H1 (cell line): ENCODE data around the gene VWA3B. TPM values are rescaled to one million over a fixed set of nuclear protein-coding genes. Genes with fewer than 3 reads are reported as not detected.

ENCODE experiments used
- CTCF ChIA-PET: fragments of 300-600 bp; sonication (Branson Sonifier 250); formaldehyde crosslinking; loops from one replicate; lab custom pipeline; 2021; ENCODE audit not compliant: partially characterized antibody; lab: Charles Lee
- POLR2A ChIA-PET: fragments of 300-600 bp; sonication (Branson Sonifier 250); formaldehyde crosslinking; loops from one replicate; lab custom pipeline; 2021; ENCODE audit warnings: inconsistent platforms; ENCODE audit not compliant: partially characterized antibody; lab: Charles Lee
- DNase-seq, 2 experiments: peaks; one replicate each; pipeline versions ENCODE4 v3.0.0 to v3.0.0-alpha.2; 2010 to 2022; ENCODE audit warnings: low spot score in 2 of 2, low read depth in 1 of 2, mixed read lengths in 1 of 2
- FAIRE-seq: peaks from 2 replicates; lab custom pipeline; 2011; peaks lifted over from hg19 to GRCh38; lab: Jason Lieb, UNC
- H2AFZ ChIP-seq: 2 replicates; pipeline ENCODE4 v1.8.1; 2012; ENCODE audit warnings: low read length, inconsistent platforms
- H2AK5ac ChIP-seq: 2 replicates; pipeline ENCODE4 v1.6.1; 2013; ENCODE audit warnings: low read depth, low read length
- H2BK120ac ChIP-seq: replicated peaks from 2 replicates; pipeline ENCODE3; 2013; ENCODE audit warnings: low read depth, low read length, inconsistent platforms
- H2BK12ac ChIP-seq: 2 replicates; pipeline ENCODE4 v1.6.1; 2013; ENCODE audit warnings: low read depth, low read length
- H2BK15ac ChIP-seq: 2 replicates; pipeline ENCODE4 v1.6.1; 2013; ENCODE audit warnings: low read length
- H2BK20ac ChIP-seq: 2 replicates; pipeline ENCODE4 v1.6.1; 2013; ENCODE audit warnings: low read length
- H2BK5ac ChIP-seq: 2 replicates; pipeline ENCODE4 v1.6.1; 2013; ENCODE audit warnings: low read depth, low read length
- H3K14ac ChIP-seq: 2 replicates; pipeline ENCODE4 v1.6.1; 2013; ENCODE audit warnings: inconsistent platforms; ENCODE audit not compliant: insufficient read length
- H3K18ac ChIP-seq: 2 replicates; pipeline ENCODE4 v1.6.1; 2013; ENCODE audit warnings: low read length; ENCODE audit errors: extremely low read depth
- H3K23ac ChIP-seq: 2 replicates; pipeline ENCODE4 v1.6.1; 2013; ENCODE audit warnings: inconsistent platforms; ENCODE audit not compliant: insufficient read length
- H3K23me2 ChIP-seq: 2 replicates; pipeline ENCODE4 v1.6.1; 2013; ENCODE audit warnings: low read depth, low read length
- H3K27ac ChIP-seq: 2 replicates; pipeline ENCODE4 v1.6.1; 2011; ENCODE audit warnings: low read depth, low read length, inconsistent platforms
- H3K27me3 ChIP-seq, 4 experiments: replicated peaks in 1 of 4; 1 replicate in 1 of 4; 2 replicates in 3 of 4; pipeline versions ENCODE4 v1.6.1 to v1.8.1; 2011 to 2013; ENCODE audit warnings: low read length in 3 of 4, mild to moderate bottlenecking in 3 of 4, inconsistent platforms in 2 of 4, mixed read lengths in 2 of 4, moderate library complexity in 1 of 4; ENCODE audit not compliant: control insufficient read depth in 3 of 4, insufficient read depth in 3 of 4; ENCODE audit errors: extremely low read depth in 1 of 4
- H3K36me3 ChIP-seq, 4 experiments: 2 replicates each; pipeline versions ENCODE4 v1.6.1 to v1.8.1; 2011 to 2013; ENCODE audit warnings: mild to moderate bottlenecking in 4 of 4, low read length in 3 of 4, moderate library complexity in 2 of 4, control low read depth in 1 of 4, inconsistent platforms in 1 of 4; ENCODE audit not compliant: insufficient read depth in 4 of 4, control insufficient read depth in 2 of 4
- H3K4ac ChIP-seq: replicated peaks from 2 replicates; pipeline ENCODE3; 2013; ENCODE audit warnings: low read length, low read depth, mixed read lengths, inconsistent platforms; ENCODE audit not compliant: insufficient read length
- H3K4me1 ChIP-seq, 4 experiments: replicated peaks in 1 of 4; 1 replicate in 1 of 4; 2 replicates in 3 of 4; pipeline versions ENCODE4 v1.6.1 to v1.8.1; 2011 to 2013; ENCODE audit warnings: low read length in 3 of 4, inconsistent platforms in 2 of 4, mixed read lengths in 1 of 4; ENCODE audit not compliant: insufficient read depth in 4 of 4, control insufficient read depth in 3 of 4
- H3K4me2 ChIP-seq, 2 experiments: 2 replicates each; pipeline versions ENCODE4 v1.6.1 to v1.8.1; 2011 to 2013; ENCODE audit warnings: low read depth in 2 of 2, low read length in 2 of 2, control low read depth in 1 of 2, inconsistent platforms in 1 of 2, mild to moderate bottlenecking in 1 of 2; ENCODE audit not compliant: insufficient read depth in 1 of 2
- H3K4me3 ChIP-seq, 4 experiments: fragments of 200-600, 300-600 bp in 1 of 4; sonication (generic), shearing (Covaris generic), sonication (Bioruptor Twin) in 1 of 4; 2 replicates each; pipeline versions ENCODE4 v1.5.1 to v1.8.1; 2011 to 2016; ENCODE audit warnings: low read length in 4 of 4, low read depth in 3 of 4, control low read depth in 2 of 4, inconsistent platforms in 2 of 4, mild to moderate bottlenecking in 2 of 4, mixed read lengths in 1 of 4, moderate library complexity in 1 of 4; ENCODE audit not compliant: insufficient read depth in 2 of 4; ENCODE audit errors: extremely low read depth in 1 of 4
- H3K56ac ChIP-seq: replicated peaks from 2 replicates; pipeline ENCODE3; 2013; ENCODE audit warnings: low read depth, mild to moderate bottlenecking, mixed read lengths, low read length, inconsistent platforms; ENCODE audit not compliant: insufficient read length
- H3K79me1 ChIP-seq: 2 replicates; pipeline ENCODE4 v1.6.1; 2013; ENCODE audit warnings: low read depth, low read length, control low read depth
- H3K79me2 ChIP-seq, 2 experiments: 2 replicates each; pipeline versions ENCODE4 v1.6.1 to v1.8.1; 2012 to 2013; ENCODE audit warnings: low read length in 2 of 2, mild to moderate bottlenecking in 2 of 2, inconsistent platforms in 1 of 2; ENCODE audit not compliant: insufficient read depth in 2 of 2, control insufficient read depth in 1 of 2
- H3K9ac ChIP-seq, 4 experiments: replicated peaks in 1 of 4; 1 replicate in 1 of 4; 2 replicates in 3 of 4; pipeline versions ENCODE4 v1.6.1 to v1.8.1; 2011 to 2013; ENCODE audit warnings: low read depth in 3 of 4, low read length in 3 of 4, control low read depth in 2 of 4, mild to moderate bottlenecking in 2 of 4, moderate library complexity in 2 of 4, inconsistent platforms in 1 of 4; ENCODE audit errors: extremely low read depth in 1 of 4
- H3K9me3 ChIP-seq, 2 experiments: 2 replicates each; pipeline versions ENCODE4 v1.6.1 to v1.8.1; 2012 to 2013; ENCODE audit warnings: mild to moderate bottlenecking in 2 of 2, moderate library complexity in 2 of 2, control low read depth in 1 of 2, inconsistent platforms in 1 of 2, low read depth in 1 of 2, low read length in 1 of 2, mixed read lengths in 1 of 2; ENCODE audit not compliant: insufficient read depth in 2 of 2
- H4K20me1 ChIP-seq, 2 experiments: replicated peaks in 1 of 2; 2 replicates each; pipeline versions ENCODE3 to v1.8.1; 2011 to 2013; ENCODE audit warnings: inconsistent platforms in 2 of 2, low read length in 2 of 2, mild to moderate bottlenecking in 1 of 2; ENCODE audit not compliant: insufficient read depth in 2 of 2, control insufficient read depth in 1 of 2
- H4K5ac ChIP-seq: 2 replicates; pipeline ENCODE4 v1.6.1; 2013; ENCODE audit warnings: low read length, low read depth, mixed read lengths, inconsistent platforms; ENCODE audit not compliant: insufficient read length
- H4K8ac ChIP-seq: 2 replicates; pipeline ENCODE4 v1.8.0; 2013; ENCODE audit warnings: mild to moderate bottlenecking, moderate library complexity, low read length, inconsistent platforms; ENCODE audit not compliant: insufficient read depth; ENCODE audit errors: extremely low read depth
- H4K91ac ChIP-seq: replicated peaks from 2 replicates; pipeline ENCODE3; 2013; ENCODE audit warnings: low read length, mixed read lengths, inconsistent platforms; ENCODE audit not compliant: insufficient read length
- CREB1 ChIP-seq: IDR thresholded peaks from 2 replicates; pipeline ENCODE4 v1.6.1; 2012; ENCODE audit warnings: inconsistent platforms
- EGR1 ChIP-seq: IDR thresholded peaks from 2 replicates; pipeline ENCODE4 v1.6.1; 2011; ENCODE audit warnings: low read depth, low read length, borderline replicate concordance
- FOSL1 ChIP-seq: IDR thresholded peaks from 2 replicates; pipeline ENCODE4 v1.6.1; 2011; ENCODE audit warnings: mild to moderate bottlenecking, low read depth, low read length, moderate library complexity; ENCODE audit not compliant: insufficient read depth
- KDM5A ChIP-seq: fragments of 200-600 bp; IDR thresholded peaks from 2 replicates; pipeline ENCODE4 v1.7.1; 2012; ENCODE audit warnings: mild to moderate bottlenecking, low read length, inconsistent platforms, mixed read lengths
- RNF2 ChIP-seq: fragments of 200-900, 300-1000 bp; sonication (generic); IDR thresholded peaks from 2 replicates; pipeline ENCODE4 v1.7.1; 2016; ENCODE audit warnings: borderline replicate concordance, low read depth, mild to moderate bottlenecking, antibody characterized with exemption, low read length; ENCODE audit not compliant: poor library complexity, severe bottlenecking; ENCODE audit errors: missing control alignments
- TAF7 ChIP-seq: optimal IDR thresholded peaks from 2 replicates; pipeline ENCODE3; 2011; ENCODE audit warnings: low read depth, mild to moderate bottlenecking, inconsistent platforms, low read length, moderate library complexity, borderline replicate concordance
- TEAD4 ChIP-seq: IDR thresholded peaks from 2 replicates; pipeline ENCODE4 v1.6.1; 2012; ENCODE audit warnings: low read depth, low read length, inconsistent platforms, mixed read lengths
- WGBS, 2 experiments: shearing (Covaris generic) in 1 of 2; methylation state at CpG; one replicate each; pipeline versions ENCODE4 v1.1.6 to v1.1.7; 2013 to 2015; ENCODE audit warnings: low lambda C conversion rate in 2 of 2, mixed read lengths in 2 of 2, inconsistent platforms in 1 of 2, low coverage in 1 of 2, missing lambda C conversion rate in 1 of 2; ENCODE audit not compliant: insufficient replicate concordance in 2 of 2, insufficient coverage in 1 of 2, insufficient read length in 1 of 2; ENCODE audit errors: extremely low coverage in 1 of 2, missing lambda C conversion rate in 1 of 2; 5-methylcytosine and 5-hydroxymethylcytosine counted together
- polyA plus RNA-seq, 7 experiments: library from polyadenylated mRNA; depleted of rRNA in 3 of 7; stranded (reverse) in 5 of 7; unstranded in 2 of 7; fragments of >200 nt in 5 of 7; fragments of 200-250 nt in 2 of 7; gene quantifications; 1 replicate in 5 of 7; 2 replicates in 1 of 7; 4 replicates in 1 of 7; pipeline versions ENCODE4 v1.2.1 to v1.2.3, GENCODE V29; 2011 to 2013; ENCODE audit warnings: missing spikeins in 2 of 7, mixed read lengths in 2 of 7
- total RNA-seq: library from RNA; stranded (reverse); fragmentation: NEBNext Ultra II Directional; extraction: Animal tissue kit (Norgen Biotek cat#: 25700); gene quantifications from 2 replicates; pipeline ENCODE4 v1.2.1, GENCODE V29; 2021

VWA3B gene
- total and polyA plus RNA-seq, 2 of the 8 experiments (the other 6 are each of a cell fraction or from before 2014, with no cell fraction given) = not detected

DNA sequence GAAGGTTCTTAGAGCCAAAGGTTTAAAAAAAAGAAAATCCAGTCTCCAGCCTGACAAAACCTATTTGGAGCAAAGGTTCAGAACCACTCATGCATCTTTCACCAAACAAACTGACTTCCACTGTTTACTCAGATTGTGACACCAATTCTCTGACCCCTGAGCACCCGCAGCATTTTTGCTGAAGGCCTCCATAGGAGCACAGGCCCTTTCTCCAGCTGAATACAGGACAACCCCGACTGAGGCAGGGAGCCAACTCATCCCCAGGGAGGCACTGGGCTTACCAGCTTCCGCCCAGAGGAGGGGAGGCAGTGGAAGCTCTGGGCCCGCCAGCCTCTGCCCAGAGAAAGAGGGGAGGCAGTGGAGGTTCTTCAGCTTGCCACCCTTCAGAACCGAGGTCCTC is 208.3 kb downstream of the VWA3B start:
- H3K18ac ChIP-seq = no peak overlapping the region
- DNase-seq (no peak), FAIRE-seq (no peak)
- POLR2A ChIA-PET = no interaction called here
- 0 out of 7 replicates have a peak, but pooled peaks cover 0 to 3% (median 0%) of the 10 kb centered on the region in 4 experiments for H3K27me3 ChIP-seq
- H3K9me3 ChIP-seq = no peaks in the 10 kb centered on the region
- CTCF ChIA-PET = interaction anchor here (0.5 to 1.8 kb wide), 5 partner anchors 8 to 807 kb away, joined by 3 to 5 read pairs (median 3); no protein-coding TSS in a partner anchor
- H3K23ac ChIP-seq = no peak overlapping the region
- H2BK15ac ChIP-seq = no peak overlapping the region
- no peaks in the 10 kb centered on the region for H3K4me1 ChIP-seq
- no peaks in the 10 kb centered on the region for H3K79me1 ChIP-seq
- H2BK12ac ChIP-seq = no peak overlapping the region
- no peak overlapping the region for H4K91ac ChIP-seq
- H2BK20ac ChIP-seq = no peak overlapping the region
- no peak overlapping the region for H3K9ac ChIP-seq
- no peak overlapping the region for H2BK5ac ChIP-seq
- no peaks in the 10 kb centered on the region for H4K20me1 ChIP-seq
- no peak overlapping the region for H2BK120ac ChIP-seq
- no peak overlapping the region for H4K8ac ChIP-seq
- no peak overlapping the region for H3K4me3 ChIP-seq
- H3K4ac ChIP-seq = no peak overlapping the region
- no peak overlapping the region for H4K5ac ChIP-seq
- no peak overlapping the region for H3K4me2 ChIP-seq
- H3K79me2 ChIP-seq = no peaks in the 10 kb centered on the region
- H3K14ac ChIP-seq = no peak overlapping the region
- no peak overlapping the region for H2AFZ ChIP-seq
- no peak overlapping the region for H2AK5ac ChIP-seq
- H3K27ac ChIP-seq = no peak overlapping the region
- 89% methylated on average over 5 of the region's 5 CpGs; no CpG with 5 or more reads in 1 of the 2 experiments for WGBS, 2 experiments
- no peak overlapping the region for H3K56ac ChIP-seq
- H3K23me2 ChIP-seq = no peaks in the 10 kb centered on the region
- no peaks in the 10 kb centered on the region for H3K36me3 ChIP-seq
- TF ChIP-seq CREB1 (no peak), TAF7 (no peak), RNF2 (no peak), TEAD4 (no peak), EGR1 (no peak), FOSL1 (no peak), KDM5A (no peak)
